SU-DHL-6 (cell line): ENCODE results near the gene CPLX3.

Experiments used
- CTCF ChIP-seq: fragments of 200-600 bp; sonication (generic); IDR thresholded peaks from one replicate; pipeline ENCODE4 v1.5.1; 2017; ENCODE audit warnings: antibody characterized with exemption, mild to moderate bottlenecking, low read length, moderate library complexity; ENCODE audit not compliant: insufficient read depth, poor library complexity, severe bottlenecking
- EZH2phosphoT487 ChIP-seq: fragments of 200-600 bp; sonication (generic), shearing (Covaris generic); conservative IDR thresholded peaks from 2 replicates; pipeline ENCODE4 v1.6.1; 2018; ENCODE audit warnings: mild to moderate bottlenecking, antibody characterized with exemption, low read length, moderate library complexity, mixed read lengths

GRCh38 chr15:74829486-74829885, 3.1 kb downstream of the CPLX3 start:
- TF ChIP-seq CTCF (no peak), EZH2phosphoT487 (no peak)
